ENCODE results near the gene SLC51B. TPM values are rescaled to one million over a fixed set of nuclear protein-coding genes. Genes with fewer than 3 reads are reported as not detected.

Gene SLC51B
- total RNA-seq, 2 donors from 2014 or later = not detected

- no peaks in the 10 kb centered on the region for H3K36me3 Mint-ChIP-seq (ENCODE audit: low read depth)
- no peak overlapping the region for H3K4me3 Mint-ChIP-seq
- no peak overlapping the region for H3K27ac ChIP-seq (ENCODE audit: low read depth, low read length)
- TF ChIP-seq CTCF (conservative IDR thresholded peaks at IDR 0.05) = no peak
- no peak for DNase-seq
- H3K36me3 ChIP-seq (ENCODE audit: control insufficient read depth, insufficient read depth, low read length) = no peaks in the 10 kb centered on the region
- no peaks in the 10 kb centered on the region for H3K4me1 ChIP-seq (ENCODE audit: control insufficient read depth, insufficient read depth, low read length)
- H3K27me3 Mint-ChIP-seq (ENCODE audit: insufficient read depth) = peaks cover 5% of the 10 kb centered on the region
- H3K9me3 Mint-ChIP-seq = no peaks in the 10 kb centered on the region
- H3K4me3 ChIP-seq (ENCODE audit: low read length) = no peak overlapping the region
- H3K9me3 ChIP-seq (ENCODE audit: control insufficient read depth, low read length) = no peaks in the 10 kb centered on the region
- peaks cover 8% of the 10 kb centered on the region for H3K4me1 Mint-ChIP-seq
- no peaks in the 10 kb centered on the region for H3K27me3 ChIP-seq (ENCODE audit: control insufficient read depth, insufficient read depth, low read length, poor library complexity, severe bottlenecking)
- WGBS, 2 experiments (ENCODE audit: insufficient coverage in 1 of 2, insufficient read length in 1 of 2) = 96 to 99% methylated on average over 11 of the region's 11 CpGs
- H3K27ac Mint-ChIP-seq = no peak overlapping the region
- no peak overlapping the region for H3K9ac ChIP-seq (ENCODE audit: extremely low read depth, low read length, poor library complexity, severe bottlenecking)
Measured at GRCh38 chr15:65034719-65035118, 10.5 kb upstream of the SLC51B start.

GRCh38 chr15:65037309-65037708 is 7.9 kb upstream of the SLC51B start:
- no peak overlapping the region for H3K27ac ChIP-seq (ENCODE audit: low read depth, low read length)
- Mint-ChIP-seq H3K27me3 (ENCODE audit: insufficient read depth) (peaks cover 3% of the 10 kb centered on the region), H3K36me3 (ENCODE audit: low read depth) (no peaks in the 10 kb centered on the region), H3K4me3 (no peak overlapping the region), H3K4me1 (peaks cover 2% of the 10 kb centered on the region), H3K9me3 (no peaks in the 10 kb centered on the region), H3K27ac (no peak overlapping the region)
- H3K27me3 ChIP-seq (ENCODE audit: control insufficient read depth, insufficient read depth, low read length, poor library complexity, severe bottlenecking) = no peaks in the 10 kb centered on the region
- no peak for TF ChIP-seq CTCF (conservative IDR thresholded peaks at IDR 0.05)
- H3K9me3 ChIP-seq (ENCODE audit: control insufficient read depth, low read length) = no peaks in the 10 kb centered on the region
- no peak overlapping the region for H3K9ac ChIP-seq (ENCODE audit: extremely low read depth, low read length, poor library complexity, severe bottlenecking)
- H3K4me1 ChIP-seq (ENCODE audit: control insufficient read depth, insufficient read depth, low read length) = no peaks in the 10 kb centered on the region
- DNase-seq = no peak
- WGBS, 2 experiments (ENCODE audit: insufficient coverage in 1 of 2, insufficient read length in 1 of 2) = 83 to 89% methylated on average over 1 of the region's 1 CpG
- H3K36me3 ChIP-seq (ENCODE audit: control insufficient read depth, insufficient read depth, low read length) = no peaks in the 10 kb centered on the region
- H3K4me3 ChIP-seq (ENCODE audit: low read length) = no peak overlapping the region

- Mint-ChIP-seq H3K27me3 (ENCODE audit: insufficient read depth) (peaks cover 4% of the 10 kb centered on the region), H3K27ac (no peak overlapping the region), H3K9me3 (no peaks in the 10 kb centered on the region), H3K4me1 (no peaks in the 10 kb centered on the region), H3K36me3 (ENCODE audit: low read depth) (no peaks in the 10 kb centered on the region), H3K4me3 (no peak overlapping the region)
- Histone ChIP-seq H3K27ac (ENCODE audit: low read depth, low read length) (no peak overlapping the region), H3K4me1 (ENCODE audit: control insufficient read depth, insufficient read depth, low read length) (no peaks in the 10 kb centered on the region), H3K9me3 (ENCODE audit: control insufficient read depth, low read length) (no peaks in the 10 kb centered on the region), H3K4me3 (ENCODE audit: low read length) (no peak overlapping the region), H3K9ac (ENCODE audit: extremely low read depth, low read length, poor library complexity, severe bottlenecking) (no peak overlapping the region), H3K27me3 (ENCODE audit: control insufficient read depth, insufficient read depth, low read length, poor library complexity, severe bottlenecking) (no peaks in the 10 kb centered on the region), H3K36me3 (ENCODE audit: control insufficient read depth, insufficient read depth, low read length) (no peaks in the 10 kb centered on the region)
- whole genome bisulfite sequencing, 2 experiments (ENCODE audit: insufficient coverage in 1 of 2, insufficient read length in 1 of 2) = 94 to 100% methylated on average over 1 to 3 of the region's 3 CpGs
- no peak for TF ChIP-seq CTCF (conservative IDR thresholded peaks at IDR 0.05)
- DNase-seq = no peak
Measured at GRCh38 chr15:65038428-65038827, 6.8 kb upstream of the SLC51B start.
